ENCODE results near the gene VAV3. TPM values are rescaled to one million over a fixed set of nuclear protein-coding genes. Genes with fewer than 3 reads are reported as not detected.

VAV3 gene
- total and polyA plus RNA-seq, 2 donors from 2014 or later, result 61.6 to 87.5 TPM

DNA sequence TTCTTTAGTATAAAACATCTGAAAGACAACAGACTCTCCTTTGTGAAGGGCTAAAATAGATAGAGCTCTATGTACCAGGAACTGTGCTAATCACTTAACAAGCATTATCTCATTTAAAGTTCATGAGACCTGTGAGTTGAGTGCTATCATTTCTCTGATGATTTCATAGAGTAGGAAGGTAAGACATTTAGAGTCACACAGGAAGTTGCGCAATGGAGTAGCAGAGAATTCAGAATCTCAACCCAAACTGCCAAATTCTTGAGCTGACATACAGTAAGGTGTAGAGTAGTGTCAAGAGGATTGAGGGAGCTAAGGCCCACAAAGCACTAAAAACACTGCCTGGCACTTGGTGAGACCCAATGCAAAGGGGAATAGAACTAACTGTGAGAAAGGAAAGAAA is 439.8 kb downstream of the VAV3 start:
- FAIRE-seq (no peak), DNase-seq (no peak)
- Histone ChIP-seq H3K9ac (ENCODE audit: low read length in 3 of 3) (no peak overlapping the region), H3K36me3 (ENCODE audit: control insufficient read depth in 2 of 3, insufficient read depth in 3 of 3, low read length in 3 of 3) (no peaks in the 10 kb centered on the region), H3K27ac (ENCODE audit: low read depth in 2 of 2, low read length in 2 of 2) (no peak overlapping the region), H3K9me3 (ENCODE audit: control insufficient read depth in 2 of 3, insufficient read depth in 1 of 3, low read length in 3 of 3) (no peaks in the 10 kb centered on the region), H3K27me3 (ENCODE audit: control insufficient read depth, insufficient read depth, low read length) (no peaks in the 10 kb centered on the region), H3K4me3 (ENCODE audit: low read length in 3 of 3) (no peak overlapping the region), H3K4me1 (ENCODE audit: control insufficient read depth in 2 of 3, insufficient read depth in 2 of 3, low read depth in 1 of 3, low read length in 3 of 3) (no peaks in the 10 kb centered on the region)
- TF ChIP-seq, protein P1, sequence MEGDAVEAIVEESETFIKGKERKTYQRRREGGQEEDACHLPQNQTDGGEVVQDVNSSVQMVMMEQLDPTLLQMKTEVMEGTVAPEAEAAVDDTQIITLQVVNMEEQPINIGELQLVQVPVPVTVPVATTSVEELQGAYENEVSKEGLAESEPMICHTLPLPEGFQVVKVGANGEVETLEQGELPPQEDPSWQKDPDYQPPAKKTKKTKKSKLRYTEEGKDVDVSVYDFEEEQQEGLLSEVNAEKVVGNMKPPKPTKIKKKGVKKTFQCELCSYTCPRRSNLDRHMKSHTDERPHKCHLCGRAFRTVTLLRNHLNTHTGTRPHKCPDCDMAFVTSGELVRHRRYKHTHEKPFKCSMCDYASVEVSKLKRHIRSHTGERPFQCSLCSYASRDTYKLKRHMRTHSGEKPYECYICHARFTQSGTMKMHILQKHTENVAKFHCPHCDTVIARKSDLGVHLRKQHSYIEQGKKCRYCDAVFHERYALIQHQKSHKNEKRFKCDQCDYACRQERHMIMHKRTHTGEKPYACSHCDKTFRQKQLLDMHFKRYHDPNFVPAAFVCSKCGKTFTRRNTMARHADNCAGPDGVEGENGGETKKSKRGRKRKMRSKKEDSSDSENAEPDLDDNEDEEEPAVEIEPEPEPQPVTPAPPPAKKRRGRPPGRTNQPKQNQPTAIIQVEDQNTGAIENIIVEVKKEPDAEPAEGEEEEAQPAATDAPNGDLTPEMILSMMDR (IDR thresholded peaks at IDR 0.05; ENCODE audit: borderline replicate concordance, extremely low read depth, insufficient read depth), result no peak
- intact Hi-C loops (cut with DNase I), result no loop called here

DNA sequence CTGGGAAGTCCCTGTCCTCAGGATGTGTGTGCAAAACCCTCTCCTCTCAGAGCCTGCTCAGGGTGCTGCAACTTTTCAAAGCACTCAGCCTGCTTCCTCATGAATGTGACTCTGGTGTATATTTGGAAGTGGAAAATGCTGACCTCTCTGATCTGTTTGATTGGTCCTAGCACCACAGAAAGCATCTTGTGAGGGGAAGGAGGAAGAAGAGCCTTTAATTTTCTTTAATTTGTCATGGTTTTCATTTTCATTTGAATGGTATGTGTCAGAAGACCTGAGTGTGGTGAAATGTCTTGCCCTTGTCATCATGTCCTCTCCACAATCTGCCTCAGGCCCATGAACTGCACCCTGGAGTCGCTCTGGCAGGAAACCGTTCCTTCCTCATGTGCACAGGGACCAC is 440.7 kb downstream of the VAV3 start:
- Histone ChIP-seq H3K36me3 (ENCODE audit: control insufficient read depth in 2 of 3, insufficient read depth in 3 of 3, low read length in 3 of 3) (no peaks in the 10 kb centered on the region), H3K9ac (ENCODE audit: low read length in 3 of 3) (no peak overlapping the region), H3K4me3 (ENCODE audit: low read length in 3 of 3) (no peak overlapping the region), H3K9me3 (ENCODE audit: control insufficient read depth in 2 of 3, insufficient read depth in 1 of 3, low read length in 3 of 3) (no peaks in the 10 kb centered on the region), H3K27me3 (ENCODE audit: control insufficient read depth, insufficient read depth, low read length) (no peaks in the 10 kb centered on the region), H3K4me1 (ENCODE audit: control insufficient read depth in 2 of 3, insufficient read depth in 2 of 3, low read depth in 1 of 3, low read length in 3 of 3) (no peaks in the 10 kb centered on the region), H3K27ac (ENCODE audit: low read depth in 2 of 2, low read length in 2 of 2) (no peak overlapping the region)
- DNase-seq (no peak), FAIRE-seq (no peak)
- TF ChIP-seq, protein P1 (IDR thresholded peaks at IDR 0.05; ENCODE audit: borderline replicate concordance, extremely low read depth, insufficient read depth), result no peak
- intact Hi-C loops (cut with DNase I), result no loop called here

DNA sequence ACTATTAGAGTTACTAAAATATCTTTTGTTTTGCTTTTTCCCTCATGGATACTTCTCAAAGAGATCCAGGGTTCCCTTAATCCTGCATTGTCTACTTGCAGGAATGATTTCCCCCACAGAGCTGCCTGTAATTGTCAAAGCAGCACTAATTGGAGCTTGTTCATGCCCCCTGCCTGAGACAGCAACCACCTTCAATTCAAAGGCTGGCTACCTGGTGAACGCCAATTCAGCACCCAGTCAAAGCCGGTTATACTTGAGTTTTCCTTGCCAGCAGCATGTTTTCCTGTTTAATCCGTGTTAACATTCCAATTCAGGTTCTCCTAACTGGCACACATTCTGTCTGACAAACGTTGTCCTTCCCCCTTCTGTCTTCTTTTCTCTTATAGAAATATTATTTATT is 441.2 kb downstream of the VAV3 start:
- Histone ChIP-seq H3K36me3 (ENCODE audit: control insufficient read depth in 2 of 3, insufficient read depth in 3 of 3, low read length in 3 of 3) (no peaks in the 10 kb centered on the region), H3K4me1 (ENCODE audit: control insufficient read depth in 2 of 3, insufficient read depth in 2 of 3, low read depth in 1 of 3, low read length in 3 of 3) (no peaks in the 10 kb centered on the region), H3K27ac (ENCODE audit: low read depth in 2 of 2, low read length in 2 of 2) (no peak overlapping the region), H3K9ac (ENCODE audit: low read length in 3 of 3) (no peak overlapping the region), H3K9me3 (ENCODE audit: control insufficient read depth in 2 of 3, insufficient read depth in 1 of 3, low read length in 3 of 3) (no peaks in the 10 kb centered on the region), H3K27me3 (ENCODE audit: control insufficient read depth, insufficient read depth, low read length) (no peaks in the 10 kb centered on the region), H3K4me3 (ENCODE audit: low read length in 3 of 3) (no peak overlapping the region)
- TF ChIP-seq, protein P1 (IDR thresholded peaks at IDR 0.05; ENCODE audit: borderline replicate concordance, extremely low read depth, insufficient read depth), result no peak
- DNase-seq (no peak), FAIRE-seq (no peak)
- intact Hi-C loops (cut with DNase I), result no loop called here

DNA sequence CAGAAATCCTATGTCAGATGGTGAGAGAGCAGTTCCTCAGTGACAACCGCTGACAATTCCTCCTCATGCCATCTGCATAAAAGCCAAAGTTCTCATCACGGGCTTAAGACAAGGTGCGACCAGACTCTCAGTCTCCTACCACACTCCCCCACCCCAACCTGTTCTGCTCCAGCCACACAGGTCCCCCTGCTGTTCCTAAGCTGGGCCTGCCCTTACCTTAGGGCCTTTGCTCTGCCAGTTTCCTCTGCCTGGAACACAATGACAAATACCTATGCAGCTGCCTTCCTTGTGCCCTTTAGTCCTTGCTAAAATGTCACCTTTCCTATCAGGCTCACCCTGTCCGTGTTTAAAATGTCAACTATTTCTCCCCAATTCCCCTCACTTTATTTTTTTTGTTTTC is 441.9 kb downstream of the VAV3 start:
- Histone ChIP-seq H3K9ac (ENCODE audit: low read length in 3 of 3) (no peak overlapping the region), H3K36me3 (ENCODE audit: control insufficient read depth in 2 of 3, insufficient read depth in 3 of 3, low read length in 3 of 3) (no peaks in the 10 kb centered on the region), H3K9me3 (ENCODE audit: control insufficient read depth in 2 of 3, insufficient read depth in 1 of 3, low read length in 3 of 3) (no peaks in the 10 kb centered on the region), H3K4me1 (ENCODE audit: control insufficient read depth in 2 of 3, insufficient read depth in 2 of 3, low read depth in 1 of 3, low read length in 3 of 3) (no peaks in the 10 kb centered on the region), H3K27me3 (ENCODE audit: control insufficient read depth, insufficient read depth, low read length) (no peaks in the 10 kb centered on the region), H3K27ac (ENCODE audit: low read depth in 2 of 2, low read length in 2 of 2) (no peak overlapping the region), H3K4me3 (ENCODE audit: low read length in 3 of 3) (no peak overlapping the region)
- intact Hi-C loops (cut with DNase I), result no loop called here
- TF ChIP-seq, protein P1 (IDR thresholded peaks at IDR 0.05; ENCODE audit: borderline replicate concordance, extremely low read depth, insufficient read depth), result no peak
- DNase-seq (no peak), FAIRE-seq (no peak)
